Measurements from ENCODE around the gene DPEP1. TPM values are rescaled to one million over a fixed set of nuclear protein-coding genes. Genes with fewer than 3 reads are reported as not detected.

The DPEP1 gene
- total RNA-seq, 2 donors from 2014 or later = not detected

GRCh38 chr16:89600956-89601355 is 12.5 kb upstream of the DPEP1 start:
- H3K27ac ChIP-seq = no peak overlapping the region
- H3K9me3 ChIP-seq = no peaks in the 10 kb centered on the region
- no peak overlapping the region for H3K4me3 ChIP-seq
- ATAC-seq (ENCODE audit: insufficient number of reproducible peaks, low FRiP score, low read depth) (no peak), DNase-seq (ENCODE audit: low spot score) (no peak)
- no peaks in the 10 kb centered on the region for H3K36me3 ChIP-seq
- peaks cover 4 to 13% of the 10 kb centered on the region in 2 donors for H3K4me1 ChIP-seq (ENCODE audit: control insufficient read depth in 1 of 2, low read depth in 2 of 2)
- H3K27me3 ChIP-seq (replicated peaks; ENCODE audit: insufficient read depth) = no peaks in the 10 kb centered on the region
- TF ChIP-seq CTCF (IDR thresholded peaks at IDR 0.05) = no peak

- Histone ChIP-seq H3K27me3 (replicated peaks; ENCODE audit: insufficient read depth) (no peaks in the 10 kb centered on the region), H3K36me3 (no peaks in the 10 kb centered on the region), H3K4me3 (no peak overlapping the region), H3K4me1 (ENCODE audit: control insufficient read depth in 1 of 2, low read depth in 2 of 2) (peaks cover 4 to 13% of the 10 kb centered on the region in 2 donors), H3K27ac (no peak overlapping the region), H3K9me3 (no peaks in the 10 kb centered on the region)
- TF ChIP-seq CTCF (IDR thresholded peaks at IDR 0.05) = no peak
- ATAC-seq (ENCODE audit: insufficient number of reproducible peaks, low FRiP score, low read depth) = no peak
- no peak for DNase-seq (ENCODE audit: low spot score)
Observed at GRCh38 chr16:89601906-89602272, 11.6 kb upstream of the DPEP1 start.

GRCh38 chr16:89602273-89602951 is 11.0 kb upstream of the DPEP1 start:
- no peaks in the 10 kb centered on the region for H3K36me3 ChIP-seq
- ATAC-seq (ENCODE audit: insufficient number of reproducible peaks, low FRiP score, low read depth) (no peak), DNase-seq (ENCODE audit: low spot score) (peak; percentile 27)
- H3K4me3 ChIP-seq = peak overlapping the region; percentile 16
- no peaks in the 10 kb centered on the region for H3K27me3 ChIP-seq (replicated peaks; ENCODE audit: insufficient read depth)
- H3K9me3 ChIP-seq = no peaks in the 10 kb centered on the region
- no peak for TF ChIP-seq CTCF (IDR thresholded peaks at IDR 0.05)
- no peak overlapping the region for H3K27ac ChIP-seq
- peaks cover 4 to 13% of the 10 kb centered on the region in 2 donors for H3K4me1 ChIP-seq (ENCODE audit: control insufficient read depth in 1 of 2, low read depth in 2 of 2)

GRCh38 chr16:89602952-89603590 is 10.4 kb upstream of the DPEP1 start:
- peaks cover 4 to 13% of the 10 kb centered on the region in 2 donors for H3K4me1 ChIP-seq (ENCODE audit: control insufficient read depth in 1 of 2, low read depth in 2 of 2)
- no peaks in the 10 kb centered on the region for H3K27me3 ChIP-seq (replicated peaks; ENCODE audit: insufficient read depth)
- ATAC-seq (ENCODE audit: insufficient number of reproducible peaks, low FRiP score, low read depth) = no peak
- H3K27ac ChIP-seq = no peak overlapping the region
- H3K4me3 ChIP-seq = no peak overlapping the region
- H3K36me3 ChIP-seq = no peaks in the 10 kb centered on the region
- no peak for TF ChIP-seq CTCF (IDR thresholded peaks at IDR 0.05)
- DNase-seq (ENCODE audit: low spot score) = no peak
- no peaks in the 10 kb centered on the region for H3K9me3 ChIP-seq

GRCh38 chr16:89604764-89605163 is 8.7 kb upstream of the DPEP1 start:
- no peaks in the 10 kb centered on the region for H3K9me3 ChIP-seq
- DNase-seq (ENCODE audit: low spot score) = no peak
- no peaks in the 10 kb centered on the region for H3K27me3 ChIP-seq (replicated peaks; ENCODE audit: insufficient read depth)
- ATAC-seq (ENCODE audit: insufficient number of reproducible peaks, low FRiP score, low read depth) = no peak
- no peaks in the 10 kb centered on the region for H3K36me3 ChIP-seq
- H3K27ac ChIP-seq = no peak overlapping the region
- no peak for TF ChIP-seq CTCF (IDR thresholded peaks at IDR 0.05)
- H3K4me3 ChIP-seq = no peak overlapping the region
- H3K4me1 ChIP-seq (ENCODE audit: control insufficient read depth in 1 of 2, low read depth in 2 of 2) = peaks cover 4 to 13% of the 10 kb centered on the region in 2 donors

Measured in thoracic aorta (tissue), 2 donors.